ENCODE measurements around the gene TNNI3K.

Gene TNNI3K

GRCh38 chr1:74317663-74318062, 82.5 kb downstream of the TNNI3K start:
- FAIRE-seq = no peak
- DNase-seq (ENCODE audit: insufficient read length) = no peak
- no peak for TF ChIP-seq TAF1 (IDR thresholded peaks at IDR 0.05; ENCODE audit: borderline replicate concordance, low read depth, low read length)

- no peak for FAIRE-seq
- TF ChIP-seq TAF1 (IDR thresholded peaks at IDR 0.05; ENCODE audit: borderline replicate concordance, low read depth, low read length) = no peak
- TF ChIP-seq POLR2AphosphoS5 (IDR thresholded peaks at IDR 0.05; ENCODE audit: low read depth, low read length) = no peak
- TF ChIP-seq POLR2A (IDR thresholded peaks at IDR 0.05; ENCODE audit: low read depth, low read length) = no peak
- no peak for DNase-seq (ENCODE audit: insufficient read length)
Measured at GRCh38 chr1:74323937-74324473, 88.8 kb downstream of the TNNI3K start.

- DNase-seq (ENCODE audit: insufficient read length) = no peak
Measured at GRCh38 chr1:74324684-74325448, 89.7 kb downstream of the TNNI3K start.

GRCh38 chr1:74328851-74329250, 93.7 kb downstream of the TNNI3K start:
- DNase-seq (ENCODE audit: insufficient read length) = no peak
- FAIRE-seq = no peak
- TF ChIP-seq TAF1 (IDR thresholded peaks at IDR 0.05; ENCODE audit: borderline replicate concordance, low read depth, low read length) (no peak), POLR2AphosphoS5 (IDR thresholded peaks at IDR 0.05; ENCODE audit: low read depth, low read length) (no peak), POLR2A (IDR thresholded peaks at IDR 0.05; ENCODE audit: low read depth, low read length) (no peak)

More at GRCh38 chr1:74324684-74325448, 89.7 kb downstream of the TNNI3K start:
- FAIRE-seq = no peak
- TF ChIP-seq POLR2A (IDR thresholded peaks at IDR 0.05; ENCODE audit: low read depth, low read length) (no peak), POLR2AphosphoS5 (IDR thresholded peaks at IDR 0.05; ENCODE audit: low read depth, low read length) (no peak), TAF1 (IDR thresholded peaks at IDR 0.05; ENCODE audit: borderline replicate concordance, low read depth, low read length) (no peak)

- DNase-seq (ENCODE audit: insufficient read length) (no peak), FAIRE-seq (no peak)
- no peak for TF ChIP-seq POLR2AphosphoS5 (IDR thresholded peaks at IDR 0.05; ENCODE audit: low read depth, low read length)
Measured at GRCh38 chr1:74333244-74333643, 98.1 kb downstream of the TNNI3K start.

- DNase-seq (ENCODE audit: insufficient read length) = no peak
- no peak for FAIRE-seq
- TF ChIP-seq POLR2AphosphoS5 (IDR thresholded peaks at IDR 0.05; ENCODE audit: low read depth, low read length) = no peak
- TF ChIP-seq TAF1 (IDR thresholded peaks at IDR 0.05; ENCODE audit: borderline replicate concordance, low read depth, low read length) = no peak
- no peak for TF ChIP-seq POLR2A (IDR thresholded peaks at IDR 0.05; ENCODE audit: low read depth, low read length)
Measured at GRCh38 chr1:74334147-74334546, 99.0 kb downstream of the TNNI3K start.

- FAIRE-seq (no peak), DNase-seq (ENCODE audit: insufficient read length) (no peak)
- TF ChIP-seq POLR2AphosphoS5 (IDR thresholded peaks at IDR 0.05; ENCODE audit: low read depth, low read length) = no peak
- no peak for TF ChIP-seq POLR2A (IDR thresholded peaks at IDR 0.05; ENCODE audit: low read depth, low read length)
- no peak for TF ChIP-seq TAF1 (IDR thresholded peaks at IDR 0.05; ENCODE audit: borderline replicate concordance, low read depth, low read length)
Measured at GRCh38 chr1:74340656-74341055, 105.5 kb downstream of the TNNI3K start.

- FAIRE-seq (no peak), DNase-seq (ENCODE audit: insufficient read length) (no peak)
- TF ChIP-seq TAF1 (IDR thresholded peaks at IDR 0.05; ENCODE audit: borderline replicate concordance, low read depth, low read length) = no peak
- TF ChIP-seq POLR2AphosphoS5 (IDR thresholded peaks at IDR 0.05; ENCODE audit: low read depth, low read length) = no peak
- no peak for TF ChIP-seq POLR2A (IDR thresholded peaks at IDR 0.05; ENCODE audit: low read depth, low read length)
Measured at GRCh38 chr1:74341702-74342339, 106.6 kb downstream of the TNNI3K start.

GRCh38 chr1:74343216-74343615, 108.0 kb downstream of the TNNI3K start:
- FAIRE-seq (no peak), DNase-seq (ENCODE audit: insufficient read length) (no peak)
- TF ChIP-seq POLR2AphosphoS5 (IDR thresholded peaks at IDR 0.05; ENCODE audit: low read depth, low read length) (no peak), POLR2A (IDR thresholded peaks at IDR 0.05; ENCODE audit: low read depth, low read length) (no peak), TAF1 (IDR thresholded peaks at IDR 0.05; ENCODE audit: borderline replicate concordance, low read depth, low read length) (no peak)

- no peak for DNase-seq (ENCODE audit: insufficient read length)
- FAIRE-seq = no peak
- no peak for TF ChIP-seq POLR2A (IDR thresholded peaks at IDR 0.05; ENCODE audit: low read depth, low read length)
- TF ChIP-seq TAF1 (IDR thresholded peaks at IDR 0.05; ENCODE audit: borderline replicate concordance, low read depth, low read length) = no peak
- TF ChIP-seq POLR2AphosphoS5 (IDR thresholded peaks at IDR 0.05; ENCODE audit: low read depth, low read length) = no peak
Measured at GRCh38 chr1:74344387-74344786, 109.2 kb downstream of the TNNI3K start.

GRCh38 chr1:74356493-74356892, 121.3 kb downstream of the TNNI3K start:
- FAIRE-seq = no peak
- TF ChIP-seq TAF1 (IDR thresholded peaks at IDR 0.05; ENCODE audit: borderline replicate concordance, low read depth, low read length) (no peak), POLR2A (IDR thresholded peaks at IDR 0.05; ENCODE audit: low read depth, low read length) (no peak)
- no peak for DNase-seq (ENCODE audit: insufficient read length)

- no peak for TF ChIP-seq POLR2A (IDR thresholded peaks at IDR 0.05; ENCODE audit: low read depth, low read length)
- TF ChIP-seq POLR2AphosphoS5 (IDR thresholded peaks at IDR 0.05; ENCODE audit: low read depth, low read length) = no peak
- no peak for TF ChIP-seq TAF1 (IDR thresholded peaks at IDR 0.05; ENCODE audit: borderline replicate concordance, low read depth, low read length)
- FAIRE-seq = no peak
- no peak for DNase-seq (ENCODE audit: insufficient read length)
Measured at GRCh38 chr1:74357150-74357549, 122.0 kb downstream of the TNNI3K start.
